Adrenal gland (tissue), 19 donors: Measurements from ENCODE around the gene COA4. TPM values are rescaled to one million over a fixed set of nuclear protein-coding genes. Genes with fewer than 3 reads are reported as not detected.

Source experiments
- DNase-seq, 7 donors: peaks; one replicate each; pipeline ENCODE4 v3.0.0-alpha.2; 2019 to 2020
- H3K27ac ChIP-seq, 5 donors: fragments of 200-600 bp; sonication (generic) in 4 of 5; 1 replicate in 3 of 5; 2 replicates in 2 of 5; pipeline versions ENCODE4 v1.5.1 to v1.8.0; 2016 to 2020; ENCODE audit warnings: mild to moderate bottlenecking in 1 of 5
- H3K27me3 ChIP-seq: fragments of 200-600 bp; 2 replicates; pipeline ENCODE4 v1.8.0; 2021
- H3K36me3 ChIP-seq, 2 donors: fragments of 200-600 bp; replicated peaks in 1 of 2; 1 replicate in 1 of 2; 2 replicates in 1 of 2; pipeline versions ENCODE4 v1.5.1 to v1.8.0; 2018 to 2022
- H3K4me1 ChIP-seq, 2 donors: fragments of 200-600 bp; replicated peaks in 1 of 2; 1 replicate in 1 of 2; 2 replicates in 1 of 2; pipeline versions ENCODE4 v1.5.1 to v1.8.0; 2018 to 2021
- H3K4me3 ChIP-seq, 4 donors: fragments of 200-600 bp; sonication (generic) in 3 of 4; one replicate each; pipeline ENCODE4 v1.5.1; 2016 to 2018
- H3K9me3 ChIP-seq, 3 donors: fragments of 200-600 bp; sonication (generic) in 1 of 3; replicated peaks in 1 of 3; 1 replicate in 2 of 3; 2 replicates in 1 of 3; pipeline versions ENCODE4 v1.5.1 to v1.8.0; 2016 to 2021
- POLR2A ChIP-seq, 2 donors: fragments of 450-650 bp; IDR thresholded peaks; one replicate each; pipeline ENCODE4 v1.6.1; 2017; ENCODE audit warnings: antibody characterized with exemption in 2 of 2, mild to moderate bottlenecking in 2 of 2, moderate library complexity in 1 of 2
- WGBS, 4 donors: extraction: QIAGEN DNeasy Blood & Tissue Kit in 2 of 4; methylation state at CpG; one replicate each; pipeline versions ENCODE4 v1.1.5 to v1.1.7; 2013 to 2017; 5-methylcytosine and 5-hydroxymethylcytosine counted together
- intact Hi-C, 2 donors: fragments of 100-400 bp; cut with DNase I; formaldehyde crosslinking; loops; one replicate each; pipeline versions ENCODE4 v1.14.1 to v1.15.0; 2022 to 2023
- long read RNA-seq, 10 donors: library from polyadenylated mRNA in 3 of 10; unstranded in 2 of 10; stranded (forward) in 1 of 10; transcript quantifications; one replicate each; pipeline ENCODE4 v2.0.0 and lab custom pipeline, GENCODE V29; 2021 to 2026
- polyA plus RNA-seq, 3 donors: library from polyadenylated mRNA; stranded (reverse); fragments of 200-250 nt in 2 of 3; fragments of 350-450 nt in 1 of 3; fragmentation: Illumina TruSeq in 1 of 3; extraction: RNeasy Lipid Tissue Mini Kit (QIAGEN cat#74804) in 1 of 3; gene quantifications; one replicate each; pipeline ENCODE4 v1.2.3, GENCODE V29; 2013 to 2014
- total RNA-seq, 9 donors: library from RNA; depleted of rRNA in 4 of 9; stranded (reverse); fragments of >200 nt in 4 of 9; fragments of 120-200 nt in 1 of 9; fragmentation: NEBNext Ultra II Directional in 1 of 9; extraction: Animal tissue kit (Norgen Biotek cat#: 25700) in 1 of 9; gene quantifications; one replicate each; pipeline versions ENCODE4 v1.1.0 to v1.2.4, GENCODE V29; 2013 to 2023
- TF ChIP-seq, protein P1 (sequence below), 6 experiments: fragments of 450-650 bp in 4 of 6; fragments of 200-600 bp in 2 of 6; sonication (generic) in 1 of 6; IDR thresholded peaks; 1 replicate in 5 of 6; 2 replicates in 1 of 6; pipeline versions ENCODE4 v1.5.1 to v1.8.0; 2016 to 2021; ENCODE audit warnings: antibody characterized with exemption in 6 of 6, mild to moderate bottlenecking in 2 of 6, moderate library complexity in 1 of 6
- donor health status: healthy with polysubstance abuse.
- donor health status: Bipolar disorder and iron deficiency.
- donor health status: DM: yes; HTN: yes; CAD: no.
- donor health status: DM: no; HTN: no; CAD: no.
- donor health status: DM: no; HTN: no; CAD: no.
- donor health status: DM: yes; HTN: yes; CAD: no.

Gene COA4
- total RNA-seq (100 to 1,000 TPM; 103 to 195 (median 135) TPM), polyA plus RNA-seq (100 to 1,000 TPM in 2 of 3 donors, 10 to 100 TPM in 1; 82.3 to 251 (median 114) TPM)
- long read RNA-seq, donor 1, transcript COA4-201 (2 exons, 960 nt), result major isoform, 132 of 168 reads
- long read RNA-seq, donor 1, partial matches to known transcripts, result 32 of 168 reads
- long read RNA-seq, donor 1, other reads (novel, unspliced or antisense), result 0 of 168 reads
- long read RNA-seq, donor 2, transcript COA4-201 (2 exons, 960 nt), result major isoform, 55 of 57 reads
- long read RNA-seq, donor 2, partial matches to known transcripts, result 0 of 57 reads
- long read RNA-seq, donor 2, other reads (novel, unspliced or antisense), result 0 of 57 reads
- long read RNA-seq, donor 3, transcript COA4-201 (2 exons, 960 nt), result major isoform, 70 of 73 reads
- long read RNA-seq, donor 3, partial matches to known transcripts, result 0 of 73 reads
- long read RNA-seq, donor 3, other reads (novel, unspliced or antisense), result 0 of 73 reads
- long read RNA-seq, donor 4, transcript COA4-201 (2 exons, 960 nt), result major isoform, 83 of 88 reads
- long read RNA-seq, donor 4, partial matches to known transcripts, result 0 of 88 reads
- long read RNA-seq, donor 4, other reads (novel, unspliced or antisense), result 2 of 88 reads
- long read RNA-seq, donor 5, transcript COA4-201 (2 exons, 960 nt), result major isoform, 70 of 90 reads
- long read RNA-seq, donor 5, partial matches to known transcripts, result 0 of 90 reads
- long read RNA-seq, donor 5, other reads (novel, unspliced or antisense), result 17 of 90 reads
- long read RNA-seq, donor 6, transcript COA4-201 (2 exons, 960 nt), result major isoform, 52 of 63 reads
- long read RNA-seq, donor 6, partial matches to known transcripts, result 0 of 63 reads
- long read RNA-seq, donor 6, other reads (novel, unspliced or antisense), result 11 of 63 reads
- long read RNA-seq, donor 7, transcript COA4-201 (2 exons, 960 nt), result major isoform, 41 of 41 reads
- long read RNA-seq, donor 7, partial matches to known transcripts, result 0 of 41 reads
- long read RNA-seq, donor 7, other reads (novel, unspliced or antisense), result 0 of 41 reads
- long read RNA-seq, donor 8, transcript COA4-201 (2 exons, 960 nt), result major isoform, 94 of 95 reads
- long read RNA-seq, donor 8, partial matches to known transcripts, result 0 of 95 reads
- long read RNA-seq, donor 8, other reads (novel, unspliced or antisense), result 0 of 95 reads
- long read RNA-seq, donor 9, transcript COA4-201 (2 exons, 960 nt), result major isoform, 67 of 68 reads
- long read RNA-seq, donor 9, partial matches to known transcripts, result 0 of 68 reads
- long read RNA-seq, donor 9, other reads (novel, unspliced or antisense), result 0 of 68 reads
- long read RNA-seq, donor 10, transcript COA4-201 (2 exons, 960 nt), result major isoform, 27 of 27 reads
- long read RNA-seq, donor 10, partial matches to known transcripts, result 0 of 27 reads
- long read RNA-seq, donor 10, other reads (novel, unspliced or antisense), result 0 of 27 reads

DNA sequence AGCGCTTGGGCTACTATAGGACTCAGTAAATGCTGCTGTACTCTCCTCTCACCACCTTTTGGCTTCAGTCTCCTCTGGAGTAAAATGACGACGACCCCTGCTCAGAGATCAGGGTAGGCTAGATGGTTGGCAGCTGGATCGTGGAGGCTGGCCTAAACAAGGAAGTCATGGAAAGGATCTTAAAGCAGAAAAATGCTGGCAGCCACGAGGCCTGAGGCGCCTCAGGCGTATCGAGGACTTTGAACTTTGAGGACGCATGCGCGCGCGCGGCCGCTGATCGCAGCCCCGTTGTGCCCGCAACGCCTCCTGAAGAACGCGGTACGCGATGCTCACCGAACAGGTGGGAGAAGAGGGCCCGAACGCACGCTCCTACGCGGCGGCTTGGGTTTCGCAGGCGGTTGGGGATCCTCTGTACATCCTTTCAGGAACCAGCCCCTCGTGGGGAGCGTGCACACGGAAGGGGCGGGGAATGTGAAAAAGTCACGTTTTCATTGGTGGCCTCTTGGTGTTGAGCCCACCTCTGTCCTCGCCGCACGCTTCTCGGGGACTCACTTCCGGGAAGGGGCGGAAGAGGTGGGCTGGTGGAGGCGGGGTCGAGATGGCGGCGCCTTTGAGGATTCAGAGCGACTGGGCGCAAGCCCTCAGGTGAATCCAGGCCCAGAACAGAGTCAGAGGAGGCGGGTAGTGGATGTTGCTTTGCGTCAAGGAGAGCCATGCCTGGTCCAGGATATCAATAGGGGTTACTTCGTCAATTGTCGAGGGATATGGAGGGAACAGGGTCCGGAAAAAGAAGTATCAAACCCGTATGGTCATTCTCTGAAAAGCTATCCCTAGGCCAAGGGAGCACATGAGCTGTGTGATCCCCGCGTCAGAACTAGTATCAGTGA, at the start of gene COA4, which contains the start of gene PAAF1:
TSS of gene COA4 (minus strand) at position 423 of the 887 bp plus-strand sequence. CDS start 3,468 bp downstream, outside the sequence.
TSS of gene PAAF1 (plus strand) at position 576 of the 887 bp plus-strand sequence. CDS start at position 599, 23 bp downstream.
- Histone ChIP-seq H3K4me3 (peak within 1 kb of the TSS; percentile 66 to 91 (median 68)), H3K9me3 (no peaks in the 10 kb centered on the region), H3K27me3 (no peaks in the 10 kb centered on the region), H3K36me3 (peaks cover 0 to 18% of the 10 kb centered on the region in 2 donors), H3K4me1 (peaks cover 14 to 29% of the 10 kb centered on the region in 2 donors), H3K27ac (peak within 1 kb of the TSS; percentile 64 to 89 (median 87))
- TF ChIP-seq POLR2A (IDR thresholded peaks at IDR 0.05), result peak in 1 of 2 donors; percentile 79
- TF ChIP-seq, protein P1, sequence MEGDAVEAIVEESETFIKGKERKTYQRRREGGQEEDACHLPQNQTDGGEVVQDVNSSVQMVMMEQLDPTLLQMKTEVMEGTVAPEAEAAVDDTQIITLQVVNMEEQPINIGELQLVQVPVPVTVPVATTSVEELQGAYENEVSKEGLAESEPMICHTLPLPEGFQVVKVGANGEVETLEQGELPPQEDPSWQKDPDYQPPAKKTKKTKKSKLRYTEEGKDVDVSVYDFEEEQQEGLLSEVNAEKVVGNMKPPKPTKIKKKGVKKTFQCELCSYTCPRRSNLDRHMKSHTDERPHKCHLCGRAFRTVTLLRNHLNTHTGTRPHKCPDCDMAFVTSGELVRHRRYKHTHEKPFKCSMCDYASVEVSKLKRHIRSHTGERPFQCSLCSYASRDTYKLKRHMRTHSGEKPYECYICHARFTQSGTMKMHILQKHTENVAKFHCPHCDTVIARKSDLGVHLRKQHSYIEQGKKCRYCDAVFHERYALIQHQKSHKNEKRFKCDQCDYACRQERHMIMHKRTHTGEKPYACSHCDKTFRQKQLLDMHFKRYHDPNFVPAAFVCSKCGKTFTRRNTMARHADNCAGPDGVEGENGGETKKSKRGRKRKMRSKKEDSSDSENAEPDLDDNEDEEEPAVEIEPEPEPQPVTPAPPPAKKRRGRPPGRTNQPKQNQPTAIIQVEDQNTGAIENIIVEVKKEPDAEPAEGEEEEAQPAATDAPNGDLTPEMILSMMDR (IDR thresholded peaks at IDR 0.05), result no peak
- intact Hi-C loops, result no loop called here
- WGBS, 4 donors, result 0% methylated on average over 41 to 57 of the region's 57 CpGs
- DNase-seq, result peak; percentile 93 to 96 (median 95)

DNA sequence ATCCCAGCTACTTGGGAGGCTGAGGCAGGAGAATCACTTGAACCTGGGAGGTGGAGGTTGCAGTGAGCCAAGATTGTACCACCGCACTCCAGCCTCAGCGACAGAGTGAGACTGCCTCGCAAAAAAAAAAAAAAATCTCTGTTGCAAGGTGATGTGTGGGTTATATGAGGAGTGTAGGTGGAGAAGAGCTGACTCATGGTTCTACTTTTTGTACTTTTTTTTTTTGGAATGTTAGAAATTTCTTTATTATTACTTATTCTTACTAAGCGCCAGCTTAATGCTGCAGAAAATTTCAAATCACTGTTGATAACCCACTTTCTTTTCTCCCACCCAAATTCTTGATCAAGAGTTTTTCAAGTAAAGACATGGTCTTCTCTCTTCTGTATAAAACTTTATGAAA, 44.5 kb upstream of the COA4 start:
- 96 to 100% (median 98%) methylated on average over 4 of the region's 4 CpGs for WGBS, 4 donors
- H3K4me1 ChIP-seq, result peaks cover 0 to 9% of the 10 kb centered on the region in 2 donors
- intact Hi-C loops, result no loop called here

DNA sequence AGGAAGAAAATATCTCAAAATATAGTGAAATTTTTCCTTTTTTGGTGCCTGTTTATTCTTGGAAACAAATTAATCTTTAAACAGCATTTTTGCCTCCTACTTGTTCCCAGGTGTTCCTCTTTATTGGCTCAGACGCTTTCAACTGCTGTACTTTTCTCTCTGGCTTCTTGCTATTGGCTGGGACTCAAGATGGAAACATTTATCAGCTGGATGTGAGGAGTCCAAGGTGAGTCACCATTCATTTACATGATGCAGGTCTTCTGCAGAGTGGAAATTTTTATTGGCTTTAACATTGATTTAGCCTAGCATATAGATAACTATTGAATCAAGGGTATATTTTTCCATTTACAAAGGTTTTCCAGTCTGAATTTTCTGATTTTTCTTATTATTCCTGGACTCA, 39.8 kb upstream of the COA4 start:
- no peaks in the 10 kb centered on the region for H3K9me3 ChIP-seq
- H3K36me3 ChIP-seq, result peaks cover 0 to 44% of the 10 kb centered on the region in 2 donors
- intact Hi-C loops, result no loop called here
- WGBS, 4 donors, result 35 to 59% (median 49%) methylated on average over 1 of the region's 1 CpG
- H3K27ac ChIP-seq, result peak overlapping the region in 2 of 5 donors; percentile 16 to 19
- H3K4me3 ChIP-seq, result no peak overlapping the region
- H3K27me3 ChIP-seq, result no peaks in the 10 kb centered on the region
- H3K4me1 ChIP-seq, result peaks cover 0 to 13% of the 10 kb centered on the region in 2 donors
- TF ChIP-seq, protein P1 (IDR thresholded peaks at IDR 0.05), result no peak
- no peak for TF ChIP-seq POLR2A (IDR thresholded peaks at IDR 0.05)
- DNase-seq, result peak in 3 of 7 donors; percentile 20 to 46 (median 21)

More for the DNA sequence above, 44.5 kb upstream of the COA4 start:
- Histone ChIP-seq H3K27ac (no peak overlapping the region), H3K9me3 (no peaks in the 10 kb centered on the region), H3K4me3 (no peak overlapping the region), H3K27me3 (no peaks in the 10 kb centered on the region), H3K36me3 (peaks cover 0 to 53% of the 10 kb centered on the region in 2 donors)
- no peak for DNase-seq
- TF ChIP-seq, protein P1 (IDR thresholded peaks at IDR 0.05), result no peak
- no peak for TF ChIP-seq POLR2A (IDR thresholded peaks at IDR 0.05)
